GM19397 (cell line): ENCODE results near the gene PARVB.

Source experiments
- ATAC-seq: cut with Tn5 transposase; IDR thresholded peaks from one replicate; pipeline ENCODE4 v1.9.1; 2021; ENCODE audit warnings: mild to moderate bottlenecking, moderate library complexity; ENCODE audit not compliant: unreplicated experiment

The PARVB gene

GRCh38 chr22:44024288-44024921 is at the start of gene PARVB:
Gene PARVB, plus strand, starts transcription at chr22:44024302. Its CDS starts 38 bp downstream, at chr22:44024340.
- ATAC-seq: no peak

DNA sequence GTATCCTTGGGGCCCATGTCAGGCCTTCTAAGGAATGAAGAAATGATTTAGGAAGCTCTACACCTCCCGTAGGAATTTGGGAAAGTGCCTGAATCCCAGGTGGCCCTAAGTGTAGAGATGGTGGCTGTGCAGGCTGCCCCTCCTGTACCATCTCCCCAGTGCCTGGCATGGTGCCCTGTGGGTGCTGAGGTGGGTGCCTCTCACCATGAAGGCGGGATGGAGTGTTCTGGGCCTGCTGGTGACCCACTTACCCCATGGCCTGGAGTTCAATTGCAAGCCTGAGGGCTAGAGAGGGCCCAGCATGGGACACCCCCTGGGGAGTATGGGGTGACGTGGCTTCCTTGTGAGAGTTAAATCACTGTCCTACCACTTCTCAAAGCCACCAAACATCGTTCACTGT is 49.1 kb upstream of the PARVB start:
- ATAC-seq: no peak

GRCh38 chr22:43976861-43977795 is 47.0 kb upstream of the PARVB start:
- ATAC-seq: no peak

DNA sequence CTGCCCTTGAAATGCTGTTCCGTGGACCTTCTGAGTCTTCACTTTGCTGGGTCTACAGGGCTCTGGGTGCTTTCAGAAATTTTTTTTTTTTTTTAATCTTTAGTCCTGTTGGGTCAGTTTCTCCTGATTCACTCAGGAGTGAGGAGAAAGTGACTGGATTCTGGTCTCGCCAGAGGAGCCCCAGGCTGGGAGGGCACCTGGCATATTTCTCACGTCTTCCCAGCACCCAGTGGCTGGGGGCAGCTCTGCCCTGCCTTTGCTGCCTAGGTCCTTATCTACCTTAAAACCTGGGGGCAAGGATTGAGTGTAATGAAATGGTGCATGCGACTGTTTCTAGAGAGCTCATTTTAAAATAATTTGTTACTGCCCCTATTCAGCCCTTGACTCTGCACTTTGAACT is 45.5 kb upstream of the PARVB start:
- ATAC-seq: no peak

DNA sequence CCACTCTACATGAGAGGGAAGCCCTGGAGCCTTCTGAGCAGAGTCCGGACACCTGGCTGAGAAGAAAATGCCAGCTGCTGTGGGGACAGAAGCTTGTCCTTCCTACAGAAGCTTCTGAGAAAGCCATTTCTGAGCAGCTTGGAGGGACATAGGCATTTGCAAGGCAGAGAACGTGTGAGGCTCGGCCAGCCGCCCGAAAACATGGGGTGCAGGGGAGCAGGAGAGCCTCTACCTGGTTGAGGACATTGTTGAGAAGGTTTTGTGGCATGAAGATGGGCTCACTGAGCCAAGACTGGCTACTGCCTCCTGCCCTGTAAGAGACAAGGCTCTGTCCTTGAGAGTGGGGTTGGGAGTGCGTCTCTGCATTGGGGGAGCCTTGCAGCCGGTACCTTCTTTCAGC is 43.5 kb upstream of the PARVB start:
- no peak for ATAC-seq

DNA sequence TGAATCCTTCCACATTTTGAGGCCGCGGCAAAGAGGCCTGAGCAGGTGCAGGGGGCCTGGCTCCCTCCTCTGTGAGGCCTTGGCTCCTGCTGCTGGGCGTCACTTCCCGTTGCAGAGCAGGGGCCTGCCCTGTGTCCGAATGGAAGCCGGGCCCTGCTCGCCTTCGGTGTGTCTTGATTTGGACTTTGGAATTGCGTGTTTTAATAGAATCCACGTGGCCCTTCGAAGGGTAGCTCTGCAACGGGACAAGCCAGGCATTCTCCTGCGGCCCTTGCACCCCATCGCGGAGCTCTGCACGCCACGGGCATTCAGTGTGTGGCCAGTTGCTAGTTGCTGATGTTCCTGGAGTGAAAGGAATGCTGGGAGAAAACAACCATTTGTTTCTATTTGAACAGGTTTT is 43.1 kb upstream of the PARVB start:
- no peak for ATAC-seq

GRCh38 chr22:43983808-43984207 is 40.3 kb upstream of the PARVB start:
- ATAC-seq: no peak

GRCh38 chr22:43985532-43985931 is 38.6 kb upstream of the PARVB start:
- ATAC-seq: no peak

- ATAC-seq: no peak
Measured at GRCh38 chr22:43988116-43988820, 35.8 kb upstream of the PARVB start.

DNA sequence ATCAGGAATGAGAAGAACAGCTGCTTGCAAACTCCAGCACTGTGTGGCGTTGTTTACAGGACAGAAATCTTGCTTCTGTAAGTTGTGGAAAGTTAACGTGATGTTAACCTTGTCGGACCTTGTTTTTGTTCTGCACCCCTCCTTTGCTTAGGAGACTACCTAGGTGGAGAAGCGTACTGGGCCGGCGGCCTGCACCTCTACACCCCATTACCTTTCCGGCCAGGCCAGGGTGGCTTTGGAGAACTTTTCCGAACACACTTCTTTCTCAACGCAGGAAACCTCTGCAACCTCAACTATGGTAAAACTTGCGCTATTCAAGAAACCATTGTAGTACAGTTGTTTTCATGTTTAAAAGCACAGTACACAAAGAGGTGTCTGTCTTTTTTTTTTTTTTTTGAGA is 35.1 kb upstream of the PARVB start:
- ATAC-seq: no peak

DNA sequence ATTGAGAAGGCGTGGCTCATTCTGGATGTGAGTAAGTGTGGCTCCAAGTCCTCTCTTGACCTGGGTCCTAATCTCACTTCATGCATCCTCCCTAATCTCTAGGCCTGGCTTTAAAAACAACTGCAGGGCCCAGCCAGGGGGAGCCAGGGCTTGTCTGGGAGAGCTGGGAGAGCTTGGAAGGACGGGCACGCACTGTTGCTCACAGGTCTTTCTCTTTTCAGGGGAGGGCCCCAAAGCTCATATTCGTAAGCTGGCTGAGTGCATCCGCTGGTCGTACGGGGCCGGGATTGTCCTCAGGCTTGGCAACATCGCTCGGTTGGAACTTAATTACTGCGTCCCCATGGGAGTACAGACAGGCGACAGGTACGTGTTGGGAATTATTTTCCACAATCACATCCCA is 34.1 kb upstream of the PARVB start:
- ATAC-seq: no peak

- ATAC-seq: no peak
Measured at GRCh38 chr22:43991316-43992020, 32.6 kb upstream of the PARVB start.

DNA sequence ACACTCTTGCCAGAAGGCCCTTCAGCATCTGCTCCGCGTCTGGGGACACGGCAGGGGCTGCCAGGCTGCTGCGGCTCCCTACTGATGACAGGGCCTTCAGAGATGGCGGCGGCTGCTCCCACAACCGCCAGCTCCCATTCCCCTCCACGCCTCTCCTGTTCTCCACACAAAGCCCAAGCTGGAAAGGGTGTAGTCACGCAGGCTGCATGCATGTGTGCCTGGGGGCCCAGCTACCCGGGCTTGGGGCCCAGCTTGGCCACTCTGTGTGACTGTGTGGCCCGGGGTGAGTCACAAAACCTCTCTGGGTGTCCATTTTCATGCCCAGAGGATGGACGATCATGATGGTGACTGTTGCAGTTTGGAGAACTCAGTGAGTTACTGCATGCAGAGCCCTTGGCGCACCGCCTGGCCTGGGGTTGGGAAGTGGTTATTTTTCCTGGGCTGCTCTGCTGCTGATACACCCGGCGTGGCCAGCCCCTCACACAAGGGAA is 31.7 kb upstream of the PARVB start:
- no peak for ATAC-seq

GRCh38 chr22:43993072-43993760 is 30.9 kb upstream of the PARVB start:
- ATAC-seq: no peak

DNA sequence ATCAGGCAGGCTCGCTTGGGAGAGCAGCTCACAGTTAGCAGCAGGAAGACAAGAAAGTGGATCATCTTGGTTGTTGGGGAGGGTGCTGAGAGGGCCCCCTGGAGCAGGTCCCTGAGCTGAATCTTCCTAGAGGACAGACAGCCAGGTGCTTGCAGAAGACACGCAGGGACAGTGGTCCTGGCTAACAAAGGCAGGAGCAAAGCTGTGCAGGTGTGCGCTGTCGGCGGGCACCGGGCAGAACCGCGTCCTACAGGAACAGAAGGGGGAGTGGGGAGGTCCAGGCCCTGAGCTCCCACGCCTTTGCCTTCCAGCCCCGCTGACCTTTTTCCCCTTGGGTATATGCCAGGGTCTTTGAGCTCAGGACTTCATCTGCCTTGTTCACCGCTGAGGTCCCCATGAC is 30.1 kb upstream of the PARVB start:
- no peak for ATAC-seq

DNA sequence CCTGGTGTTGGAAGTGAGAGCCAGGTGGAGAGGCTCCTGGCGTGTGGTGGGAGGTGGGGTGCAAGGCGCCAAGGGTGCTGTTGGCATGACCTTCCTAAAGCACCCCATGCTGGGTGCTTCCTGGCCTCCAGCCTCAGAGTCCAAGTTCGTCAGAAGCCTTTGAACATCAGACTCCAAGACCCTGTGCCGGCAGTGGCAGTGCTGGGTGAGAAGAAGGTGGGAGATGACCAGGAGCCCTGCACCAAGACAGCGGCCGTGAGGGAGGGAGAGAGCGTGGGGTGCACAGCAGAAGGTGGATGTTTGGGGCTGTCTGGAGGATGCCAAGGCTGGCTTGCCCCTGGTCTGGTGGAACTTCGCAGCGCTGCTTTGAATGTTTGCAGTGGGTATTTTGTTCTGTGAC is 29.7 kb upstream of the PARVB start:
- ATAC-seq: no peak

GRCh38 chr22:43995057-43995685 is 28.9 kb upstream of the PARVB start:
- no peak for ATAC-seq

- ATAC-seq: no peak
Measured at GRCh38 chr22:43995798-43996169, 28.3 kb upstream of the PARVB start.

DNA sequence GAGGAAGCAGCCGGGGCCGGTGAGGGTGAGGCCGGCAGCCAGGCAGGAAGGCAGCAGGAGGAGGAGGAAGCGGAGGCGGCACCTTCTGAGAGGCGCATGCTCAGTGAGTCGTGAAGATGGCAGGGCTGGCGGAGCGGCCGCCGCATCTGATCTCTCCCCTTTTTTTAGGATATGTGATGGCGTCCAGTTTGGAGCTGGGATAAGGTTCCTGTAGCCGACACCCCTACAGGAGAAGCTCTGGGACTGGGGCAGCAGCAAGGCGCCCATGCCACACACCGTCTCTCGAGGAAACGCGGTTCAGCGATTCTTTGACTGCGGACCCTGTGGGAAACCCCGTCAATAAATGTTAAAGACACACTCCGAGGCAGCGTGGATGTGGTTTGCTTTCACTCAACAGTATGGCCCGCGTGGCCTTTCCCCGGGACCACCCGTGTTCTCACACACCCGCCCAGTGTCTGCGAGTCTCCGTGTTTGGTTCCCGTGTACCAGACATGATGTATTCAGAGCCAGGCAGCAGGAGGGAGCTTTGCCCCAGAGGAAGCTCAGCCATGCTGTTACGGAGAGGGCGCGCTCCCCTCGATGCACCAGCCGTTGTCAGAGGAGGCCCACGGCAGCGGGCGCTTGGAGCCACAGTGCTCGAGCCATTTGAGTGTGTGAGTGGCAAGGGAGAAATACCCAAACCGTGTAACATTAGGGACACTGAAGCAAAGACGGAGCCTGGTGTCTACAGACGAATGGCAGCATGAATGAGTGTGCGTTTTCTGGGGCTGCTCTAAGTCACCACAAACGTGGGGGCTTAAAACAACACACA is 27.7 kb upstream of the PARVB start:
- no peak for ATAC-seq
